Fibroblast of lung (primary cell): Measurements from ENCODE around the gene GCA. TPM values are rescaled to one million over a fixed set of nuclear protein-coding genes. Genes with fewer than 3 reads are reported as not detected.
A peak's percentile ranks its signal among the peaks of the same experiment; 100 is the strongest.

Experiments used
- DNase-seq, 2 donors: peaks; one replicate each; pipeline versions ENCODE4 v3.0.0 to v3.0.0-alpha.2; 2010; ENCODE audit warnings: low read depth in 2 of 2
- H2AFZ ChIP-seq: 2 replicates; pipeline ENCODE4 v1.5.1; 2012; ENCODE audit warnings: low read length, control low read depth, inconsistent platforms
- H3K27ac ChIP-seq: 2 replicates; pipeline ENCODE4 v1.5.1; 2011; ENCODE audit warnings: low read length, control low read depth; ENCODE audit not compliant: insufficient read depth
- H3K27me3 ChIP-seq: 2 replicates; pipeline ENCODE4 v1.5.1; 2011; ENCODE audit warnings: mild to moderate bottlenecking, low read length; ENCODE audit not compliant: control insufficient read depth, insufficient read depth
- H3K36me3 ChIP-seq: 2 replicates; pipeline ENCODE4 v1.5.1; 2011; ENCODE audit warnings: low read length; ENCODE audit not compliant: control insufficient read depth, insufficient read depth
- H3K4me1 ChIP-seq: 2 replicates; pipeline ENCODE4 v1.5.1; 2011; ENCODE audit warnings: low read length; ENCODE audit not compliant: control insufficient read depth, insufficient read depth; ENCODE audit errors: extremely low read depth
- H3K4me2 ChIP-seq: 2 replicates; pipeline ENCODE4 v1.5.1; 2011; ENCODE audit warnings: low read length, control low read depth; ENCODE audit not compliant: insufficient read depth; ENCODE audit errors: extremely low read depth
- H3K4me3 ChIP-seq, 4 experiments: fragments of 200-600 bp in 1 of 4; sonication (generic) in 1 of 4; replicated peaks in 1 of 4; 2 replicates each; pipeline ENCODE4 v1.5.1; 2011 to 2016; ENCODE audit warnings: low read length in 4 of 4, low read depth in 3 of 4, mild to moderate bottlenecking in 3 of 4, control low read depth in 2 of 4, inconsistent platforms in 1 of 4, mixed read lengths in 1 of 4; ENCODE audit not compliant: insufficient read depth in 1 of 4; ENCODE audit errors: control extremely low read depth in 1 of 4
- H3K79me2 ChIP-seq: 2 replicates; pipeline ENCODE4 v1.5.1; 2012; ENCODE audit warnings: mild to moderate bottlenecking, low read length, inconsistent platforms; ENCODE audit not compliant: control insufficient read depth, insufficient read depth
- H3K9ac ChIP-seq: 2 replicates; pipeline ENCODE4 v1.5.1; 2011; ENCODE audit warnings: mild to moderate bottlenecking, low read length, control low read depth; ENCODE audit not compliant: insufficient read depth
- H3K9me3 ChIP-seq: 2 replicates; pipeline ENCODE4 v1.5.1; 2012; ENCODE audit warnings: low read depth, low read length; ENCODE audit not compliant: control insufficient read depth, insufficient read depth
- H4K20me1 ChIP-seq: 2 replicates; pipeline ENCODE4 v1.5.1; 2011; ENCODE audit warnings: low read length; ENCODE audit not compliant: control insufficient read depth, insufficient read depth; ENCODE audit errors: extremely low read depth
- EZH2 ChIP-seq: IDR thresholded peaks from 2 replicates; pipeline ENCODE4 v1.5.1; 2012; ENCODE audit warnings: low read length, control low read depth, mild to moderate bottlenecking; ENCODE audit errors: missing control alignments
- polyA plus RNA-seq, 2 donors: library from polyadenylated mRNA; depleted of rRNA in 1 of 2; stranded (reverse) in 1 of 2; unstranded in 1 of 2; fragments of >200 nt; gene quantifications; 2 replicates each; pipeline ENCODE4 v1.2.1, GENCODE V29; 2011 to 2012; ENCODE audit warnings: missing spikeins in 1 of 2
- total RNA-seq: library from RNA; depleted of rRNA; stranded (reverse); fragments of >200 nt; gene quantifications from 2 replicates; pipeline ENCODE4 v1.2.1, GENCODE V29; 2014
- TF ChIP-seq, protein P1 (sequence below), 2 donors: IDR thresholded peaks in 1 of 2; conservative IDR thresholded peaks in 1 of 2; 1 replicate in 1 of 2; 2 replicates in 1 of 2; pipeline ENCODE4 v1.5.1; 2011 to 2012; ENCODE audit warnings: low read length in 2 of 2, control low read depth in 1 of 2, inconsistent platforms in 1 of 2, low read depth in 1 of 2, mild to moderate bottlenecking in 1 of 2

The GCA gene
- total and polyA plus RNA-seq, 2 donors (not counting 1 experiment from before 2014, with no cell fraction given) = 7.6 to 12.9 TPM

DNA sequence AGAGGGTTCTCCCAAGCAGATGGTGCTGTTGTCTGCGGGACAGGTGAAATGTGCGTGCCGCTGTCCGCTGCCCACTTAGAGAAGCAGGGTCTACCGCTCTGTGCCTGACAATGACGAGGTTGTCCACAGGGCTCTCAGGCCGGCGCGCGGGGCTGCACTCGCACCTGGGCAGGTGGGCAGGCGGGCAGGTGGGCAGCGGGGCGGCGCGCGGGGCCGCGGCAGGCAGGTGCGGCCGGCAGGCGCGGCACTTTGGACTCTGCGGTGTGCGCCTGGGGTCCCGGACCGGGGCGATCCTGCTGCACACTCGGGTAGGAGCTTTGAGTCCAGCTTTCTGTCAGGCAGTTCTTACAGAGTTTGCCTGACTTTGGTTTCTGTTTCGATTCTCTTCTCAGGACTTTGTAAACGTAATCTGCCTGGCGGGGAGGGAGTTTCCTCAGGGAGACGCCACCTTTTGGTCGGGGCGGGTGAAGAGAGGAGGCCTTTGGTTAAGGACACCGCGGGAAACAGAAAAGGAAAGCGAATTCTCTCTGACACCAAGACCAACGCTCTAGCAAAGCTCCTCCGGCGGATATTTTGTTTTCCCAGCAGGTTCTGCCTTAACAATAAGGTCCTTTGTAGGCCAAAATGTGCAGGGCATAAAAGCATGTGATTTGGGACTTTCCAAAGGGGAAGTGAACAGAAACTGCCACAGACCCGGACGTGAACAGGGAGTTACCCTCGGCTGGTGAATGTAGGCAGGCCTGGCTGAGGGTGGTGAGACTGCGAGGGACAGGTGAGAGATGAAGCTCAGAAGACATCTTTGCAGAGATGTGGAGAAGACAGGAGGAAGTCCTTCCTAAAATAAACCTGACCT, 25.4 kb upstream of the GCA start, which contains the start of gene IFIH1:
TSS of gene IFIH1 (minus strand) at position 357 of the 853 bp plus-strand sequence. CDS start 377 bp downstream, outside the sequence.
- Histone ChIP-seq H4K20me1 (no peaks in the 10 kb centered on the region), H3K4me2 (peak within 1 kb of the TSS; percentile 98), H2AFZ (peak within 1 kb of the TSS; percentile 99), H3K27me3 (no peaks in the 10 kb centered on the region), H3K4me1 (peaks cover 6% of the 10 kb centered on the region), H3K36me3 (no peaks in the 10 kb centered on the region), H3K27ac (peak within 1 kb of the TSS; percentile 59), H3K9me3 (no peaks in the 10 kb centered on the region), H3K9ac (peak within 1 kb of the TSS; percentile 76), H3K79me2 (no peaks in the 10 kb centered on the region), H3K4me3 (peak within 1 kb of the TSS; percentile 80 to 89 (median 86))
- TF ChIP-seq, protein P1, sequence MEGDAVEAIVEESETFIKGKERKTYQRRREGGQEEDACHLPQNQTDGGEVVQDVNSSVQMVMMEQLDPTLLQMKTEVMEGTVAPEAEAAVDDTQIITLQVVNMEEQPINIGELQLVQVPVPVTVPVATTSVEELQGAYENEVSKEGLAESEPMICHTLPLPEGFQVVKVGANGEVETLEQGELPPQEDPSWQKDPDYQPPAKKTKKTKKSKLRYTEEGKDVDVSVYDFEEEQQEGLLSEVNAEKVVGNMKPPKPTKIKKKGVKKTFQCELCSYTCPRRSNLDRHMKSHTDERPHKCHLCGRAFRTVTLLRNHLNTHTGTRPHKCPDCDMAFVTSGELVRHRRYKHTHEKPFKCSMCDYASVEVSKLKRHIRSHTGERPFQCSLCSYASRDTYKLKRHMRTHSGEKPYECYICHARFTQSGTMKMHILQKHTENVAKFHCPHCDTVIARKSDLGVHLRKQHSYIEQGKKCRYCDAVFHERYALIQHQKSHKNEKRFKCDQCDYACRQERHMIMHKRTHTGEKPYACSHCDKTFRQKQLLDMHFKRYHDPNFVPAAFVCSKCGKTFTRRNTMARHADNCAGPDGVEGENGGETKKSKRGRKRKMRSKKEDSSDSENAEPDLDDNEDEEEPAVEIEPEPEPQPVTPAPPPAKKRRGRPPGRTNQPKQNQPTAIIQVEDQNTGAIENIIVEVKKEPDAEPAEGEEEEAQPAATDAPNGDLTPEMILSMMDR (conservative IDR thresholded peaks at IDR 0.05 in 1 of 2, IDR thresholded peaks at IDR 0.05 in 1 of 2; ENCODE audit: low read depth in 1 of 2, low read length in 2 of 2) = peak; percentile 50 to 56
- no peak for TF ChIP-seq EZH2
- peak; percentile 89 to 92 for DNase-seq

DNA sequence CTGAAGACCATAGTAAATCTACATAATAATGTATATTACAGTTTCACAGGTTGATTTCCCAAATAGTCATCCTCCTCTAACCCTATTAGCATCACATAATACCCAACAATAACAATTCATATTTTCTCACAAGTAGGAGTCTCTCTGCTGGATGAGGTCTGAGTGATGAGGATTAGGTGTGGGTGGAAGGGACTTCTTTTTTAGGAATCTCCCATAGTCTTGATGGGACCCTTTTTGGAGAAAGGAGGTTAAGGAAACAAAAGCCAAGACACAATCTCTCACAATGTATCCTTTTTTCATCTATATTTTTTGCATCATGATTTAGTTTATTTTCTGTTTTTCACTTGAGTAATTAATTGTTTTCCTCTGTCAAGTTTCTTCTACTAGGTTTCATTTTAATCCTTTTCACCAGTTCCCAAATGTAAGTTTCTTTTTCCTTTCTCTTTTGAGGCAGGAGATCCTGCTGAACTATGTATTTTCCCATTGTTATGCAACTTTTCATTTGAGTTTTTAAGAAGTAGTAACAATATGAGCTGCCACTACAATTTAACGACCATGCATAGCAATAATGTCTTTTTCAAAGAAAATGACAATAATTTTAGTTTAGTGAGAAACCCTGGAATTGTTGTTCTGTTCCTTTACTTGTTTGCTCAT, 22.9 kb upstream of the GCA start:
- Histone ChIP-seq H3K9me3 (no peaks in the 10 kb centered on the region), H3K4me2 (no peak overlapping the region), H3K79me2 (no peaks in the 10 kb centered on the region), H3K4me1 (peaks cover 6% of the 10 kb centered on the region), H3K27me3 (no peaks in the 10 kb centered on the region), H3K36me3 (no peaks in the 10 kb centered on the region), H4K20me1 (no peaks in the 10 kb centered on the region), H3K27ac (no peak overlapping the region), H3K4me3 (no peak overlapping the region), H2AFZ (no peak overlapping the region), H3K9ac (no peak overlapping the region)
- no peak for DNase-seq
- no peak for TF ChIP-seq EZH2
- TF ChIP-seq, protein P1 (conservative IDR thresholded peaks at IDR 0.05 in 1 of 2, IDR thresholded peaks at IDR 0.05 in 1 of 2; ENCODE audit: low read depth in 1 of 2, low read length in 2 of 2) = no peak

DNA sequence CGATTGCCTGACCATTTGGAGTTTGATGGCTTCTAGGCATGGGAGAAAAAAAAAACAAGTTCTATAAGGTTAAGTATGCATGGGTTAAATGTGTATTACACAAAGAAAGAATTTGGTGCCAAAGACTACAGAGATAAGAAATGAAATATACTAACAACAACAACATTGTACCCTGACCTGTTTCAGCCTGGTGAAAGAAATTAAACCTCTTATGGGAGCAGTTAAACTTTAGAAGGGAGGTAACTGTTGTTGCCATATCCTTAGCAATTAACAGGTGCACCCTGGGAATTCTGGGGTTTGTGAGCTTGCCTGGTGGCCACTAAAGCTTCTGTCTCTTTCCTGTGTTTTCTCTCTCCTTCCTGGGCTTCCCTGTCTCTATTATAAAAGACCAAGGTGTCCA, 19.0 kb upstream of the GCA start:
- H4K20me1 ChIP-seq = no peaks in the 10 kb centered on the region
- TF ChIP-seq EZH2 = no peak
- TF ChIP-seq, protein P1 (conservative IDR thresholded peaks at IDR 0.05 in 1 of 2, IDR thresholded peaks at IDR 0.05 in 1 of 2; ENCODE audit: low read depth in 1 of 2, low read length in 2 of 2) = no peak
- no peaks in the 10 kb centered on the region for H3K4me1 ChIP-seq

More for the DNA sequence above, 19.0 kb upstream of the GCA start:
- H3K9ac ChIP-seq = no peak overlapping the region
- H2AFZ ChIP-seq = no peak overlapping the region
- no peaks in the 10 kb centered on the region for H3K27me3 ChIP-seq
- H3K4me3 ChIP-seq = no peak overlapping the region
- H3K27ac ChIP-seq = no peak overlapping the region
- DNase-seq = no peak
- H3K9me3 ChIP-seq = no peaks in the 10 kb centered on the region
- H3K4me2 ChIP-seq = no peak overlapping the region
- no peaks in the 10 kb centered on the region for H3K79me2 ChIP-seq
- H3K36me3 ChIP-seq = no peaks in the 10 kb centered on the region
